GM12878 (cell line): ENCODE measurements around the gene PDZD7. TPM values are rescaled to one million over a fixed set of nuclear protein-coding genes. Genes with fewer than 3 reads are reported as not detected.

ENCODE experiments used
- ATAC-seq: fragments of 200-7000 bp; cut with Tn5 transposase; 3 replicates; pipeline ENCODE4 v1.9.1; 2020; ENCODE audit warnings: mild to moderate bottlenecking, moderate library complexity
- BruUV-seq: library from RNA; stranded (reverse); fragments of 400-500 nt; replicated peaks from 2 replicates; lab custom pipeline; 2021; lab: Mats Ljungman, UMichigan
- CTCF ChIA-PET: fragments of 300-600 bp; sonication (Branson Sonifier 250); formaldehyde crosslinking; extraction: SDS; loops from one replicate; lab custom pipeline; 2021; ENCODE audit warnings: inconsistent platforms; lab: Yijun Ruan, JAX
- POLR2A ChIA-PET: fragments of 350-600 bp; formaldehyde crosslinking; extraction: SDS; loops from one replicate; lab custom pipeline; 2021; ENCODE audit warnings: inconsistent platforms; lab: Charles Lee
- RAD21 ChIA-PET: fragments of 300-600 bp; sonication (Branson Sonifier 250); formaldehyde crosslinking; loops from one replicate; lab custom pipeline; 2023; ENCODE audit warnings: antibody characterized with exemption; ENCODE audit not compliant: unreplicated experiment; lab: Charles Lee
- SMC1A ChIA-PET: fragments of 300-600 bp; sonication (Branson Sonifier 250); formaldehyde crosslinking; loops from one replicate; lab custom pipeline; 2023; ENCODE audit not compliant: unreplicated experiment, uncharacterized antibody; lab: Charles Lee
- DNase-seq: peaks from one replicate; pipeline ENCODE4 v3.0.0-alpha.2; 2011; ENCODE audit warnings: low read depth, low spot score
- FAIRE-seq: peaks from 3 replicates; lab custom pipeline; 2011; peaks lifted over from hg19 to GRCh38; lab: Jason Lieb, UNC
- H2AFZ ChIP-seq: 2 replicates; pipeline ENCODE4 v1.6.0; 2011; ENCODE audit warnings: low read depth, low read length, control low read depth; ENCODE audit not compliant: control insufficient read depth
- H3K27ac ChIP-seq: 2 replicates; pipeline ENCODE4 v1.5.1; 2011; ENCODE audit warnings: control low read depth; ENCODE audit not compliant: control insufficient read depth, insufficient read depth
- H3K27me3 ChIP-seq, 2 experiments: replicated peaks in 1 of 2; 2 replicates each; pipeline versions ENCODE4 v1.6.0 to v1.6.1; 2011; ENCODE audit warnings: low read length in 1 of 2; ENCODE audit not compliant: control insufficient read depth in 2 of 2, insufficient read depth in 2 of 2
- H3K36me3 ChIP-seq, 2 experiments: 2 replicates each; pipeline ENCODE4 v1.5.1; 2011; ENCODE audit warnings: low read length in 1 of 2; ENCODE audit not compliant: control insufficient read depth in 2 of 2, insufficient read depth in 2 of 2
- H3K4me1 ChIP-seq: 2 replicates; pipeline ENCODE4 v1.6.1; 2011; ENCODE audit warnings: mild to moderate bottlenecking, low read length, moderate library complexity, mixed read lengths; ENCODE audit not compliant: control insufficient read depth, insufficient read depth
- H3K4me2 ChIP-seq: 2 replicates; pipeline ENCODE4 v1.6.0; 2011; ENCODE audit warnings: control low read depth; ENCODE audit not compliant: control insufficient read depth, insufficient read depth
- H3K4me3 ChIP-seq: fragments of 200-600 bp; sonication (generic); 2 replicates; pipeline ENCODE4 v1.5.1; 2016
- H3K79me2 ChIP-seq: 2 replicates; pipeline ENCODE4 v1.6.0; 2011; ENCODE audit warnings: low read length; ENCODE audit not compliant: control insufficient read depth, insufficient read depth
- H3K9ac ChIP-seq: 2 replicates; pipeline ENCODE4 v1.8.0; 2011; ENCODE audit warnings: low read length, control low read depth, mixed read lengths; ENCODE audit not compliant: control insufficient read depth, insufficient read depth
- H3K9me3 ChIP-seq: replicated peaks from 3 replicates; pipeline ENCODE4 v1.5.1; 2011; ENCODE audit warnings: mild to moderate bottlenecking, low read length; ENCODE audit not compliant: control insufficient read depth, insufficient read depth
- H4K20me1 ChIP-seq: 2 replicates; pipeline ENCODE4 v1.6.0; 2011; ENCODE audit not compliant: control insufficient read depth, insufficient read depth
- ATF3 ChIP-seq: IDR thresholded peaks from 2 replicates; pipeline ENCODE4 v1.6.1; 2011; ENCODE audit warnings: low read depth, mild to moderate bottlenecking, low read length, moderate library complexity, borderline replicate concordance; ENCODE audit errors: extremely low read depth
- E2F4 ChIP-seq: IDR thresholded peaks from 2 replicates; pipeline ENCODE4 v1.6.1; 2012; ENCODE audit warnings: low read depth, low read length, improper control_type of control experiment
- KLF5 ChIP-seq: fragments of 450-650 bp; IDR thresholded peaks from 2 replicates; pipeline ENCODE4 v1.6.1; 2014; ENCODE audit warnings: mild to moderate bottlenecking; ENCODE audit not compliant: partially characterized antibody
- MEF2A ChIP-seq: IDR thresholded peaks from 2 replicates; pipeline ENCODE4 v1.6.1; 2011; ENCODE audit warnings: low read depth, mild to moderate bottlenecking, low read length, moderate library complexity; ENCODE audit not compliant: insufficient read depth
- NKRF ChIP-seq: fragments of 450-650 bp; conservative IDR thresholded peaks from 2 replicates; pipeline ENCODE4 v1.6.1; 2017; ENCODE audit warnings: mild to moderate bottlenecking, moderate library complexity
- NR2C1 ChIP-seq: fragments of 450-650 bp; IDR thresholded peaks from 2 replicates; pipeline ENCODE4 v1.6.1; 2017; ENCODE audit warnings: antibody characterized with exemption, mild to moderate bottlenecking, moderate library complexity
- SUPT20H ChIP-seq: IDR thresholded peaks from 2 replicates; pipeline ENCODE4 v1.6.1; 2011; ENCODE audit warnings: low read depth, mild to moderate bottlenecking, low read length, moderate library complexity, borderline replicate concordance; ENCODE audit not compliant: control insufficient read depth
- TCF3 ChIP-seq: IDR thresholded peaks from 2 replicates; pipeline ENCODE4 v1.6.1; 2012; ENCODE audit warnings: low read depth, mild to moderate bottlenecking, low read length, borderline replicate concordance; ENCODE audit not compliant: insufficient read depth
- ZNF24 ChIP-seq: fragments of 450-650 bp; IDR thresholded peaks from 2 replicates; pipeline ENCODE4 v1.6.1; 2017; ENCODE audit warnings: antibody characterized with exemption, mild to moderate bottlenecking
- WGBS: methylation state at CpG from one replicate; pipeline ENCODE4 v1.1.6; 2016; ENCODE audit warnings: low lambda C conversion rate; ENCODE audit not compliant: insufficient replicate concordance, insufficient coverage; ENCODE audit errors: missing lambda C conversion rate; 5-methylcytosine and 5-hydroxymethylcytosine counted together
- in situ Hi-C: fragments of 300-500 bp; cut with MboI; formaldehyde crosslinking; loops from 9 replicates; pipeline ENCODE4 v1.14.3; 2018; ENCODE audit warnings: mixed read lengths
- intact Hi-C: fragments of 100-400 bp; cut with micrococcal nuclease; formaldehyde crosslinking; loops from one replicate; pipeline ENCODE4 v1.14.2; 2022; ENCODE audit not compliant: unreplicated experiment
- polyA plus RNA-seq, 11 experiments: library from polyadenylated mRNA; depleted of rRNA in 4 of 11; unstranded in 6 of 11; stranded (reverse) in 5 of 11; fragments of >200 nt; fragmentation: Nextera tagmentation in 4 of 11; fragmentation: Illumina TruSeq in 1 of 11; extraction: Ambion mirVana in 4 of 11; extraction: Trizol in 1 of 11; gene quantifications; 1 replicate in 1 of 11; 2 replicates in 10 of 11; pipeline versions ENCODE4 v1.2.1 to v1.2.3, GENCODE V29; 2011 to 2016; ENCODE audit warnings: inconsistent platforms in 2 of 11, missing spikeins in 2 of 11, low read depth in 1 of 11
- total RNA-seq, 4 experiments: library from RNA; depleted of rRNA in 3 of 4; stranded (reverse); fragments of >200 nt in 3 of 4; fragmentation: Illumina TruSeq in 1 of 4; extraction: Trizol in 1 of 4; gene quantifications; 2 replicates each; pipeline versions ENCODE4 v1.2.1 to v1.2.3, GENCODE V29; 2013 to 2021

PDZD7 gene
- total and polyA plus RNA-seq, 10 of the 15 experiments (the other 5 are each of a cell fraction or from before 2014, with no cell fraction given): 0.01 to 0.20 (median 0.03) TPM; not detected in 7

GRCh38 chr10:101028446-101029337, 2.2 kb downstream of the PDZD7 start:
- H3K27me3 ChIP-seq: peaks cover 5 to 9% of the 10 kb centered on the region in 2 experiments

More at GRCh38 chr10:101028446-101029337, 2.2 kb downstream of the PDZD7 start:
- in situ Hi-C loops: no loop called here
- no TSS peak for BruUV-seq
- FAIRE-seq (no peak), ATAC-seq (no peak), DNase-seq (no peak)
- H3K36me3 ChIP-seq: no peaks in the 10 kb centered on the region
- CTCF ChIA-PET: interaction anchor here (0.6 to 6.5 kb wide), 3 partner anchors 12 to 542 kb away, joined by 4 to 86 read pairs (median 17); no protein-coding TSS in a partner anchor
- no peaks in the 10 kb centered on the region for H4K20me1 ChIP-seq
- TF ChIP-seq NR2C1 (no peak), KLF5 (no peak), MEF2A (no peak), E2F4 (no peak), SUPT20H (no peak), ZNF24 (no peak), ATF3 (no peak), TCF3 (no peak), NKRF (no peak)
- H3K79me2 ChIP-seq: no peaks in the 10 kb centered on the region
- intact Hi-C loops: no loop called here
- no peak overlapping the region for H3K27ac ChIP-seq
- SMC1A ChIA-PET: interaction anchor here (1.5 to 4.3 kb wide), 2 partner anchors 9 to 13 kb away, joined by 5 to 24 read pairs; no protein-coding TSS in a partner anchor
- RAD21 ChIA-PET: interaction anchor here (1.5 kb wide), 1 partner anchor 11 kb away, joined by 5 read pairs; no protein-coding TSS in a partner anchor
- 16% methylated on average over 7 of the region's 7 CpGs for WGBS
- H3K9me3 ChIP-seq: no peaks in the 10 kb centered on the region
- H3K4me1 ChIP-seq: peaks cover 21% of the 10 kb centered on the region
- H3K9ac ChIP-seq: no peak overlapping the region
- H3K4me3 ChIP-seq: no peak overlapping the region
- H3K4me2 ChIP-seq: no peak overlapping the region
- POLR2A ChIA-PET: no interaction called here
- H2AFZ ChIP-seq: no peak overlapping the region
